CD14-positive monocyte (primary cell): ENCODE results near the gene RAMAC. TPM values are rescaled to one million over a fixed set of nuclear protein-coding genes. Genes with fewer than 3 reads are reported as not detected.

Experiments
- DNase-seq, 3 donors: peaks; one replicate each; pipeline ENCODE4 v3.0.0-alpha.2; 2011 to 2022
- H2AFZ ChIP-seq: 2 replicates; pipeline ENCODE4 v1.6.0; 2012; ENCODE audit warnings: mild to moderate bottlenecking, low read depth, low read length, inconsistent platforms; ENCODE audit not compliant: insufficient read depth, poor library complexity, severe bottlenecking
- H3K27ac ChIP-seq, 2 donors: 1 replicate in 1 of 2; 2 replicates in 1 of 2; pipeline ENCODE4 v1.5.1; 2012 to 2013; ENCODE audit warnings: low read length in 2 of 2, control low read depth in 1 of 2, inconsistent platforms in 1 of 2, low read depth in 1 of 2, mild to moderate bottlenecking in 1 of 2
- H3K27me3 ChIP-seq, 2 donors: one replicate each; pipeline versions ENCODE4 v1.6.0 to v1.6.1; 2011 to 2013; ENCODE audit warnings: low read length in 2 of 2; ENCODE audit not compliant: control insufficient read depth in 2 of 2, insufficient read depth in 2 of 2
- H3K36me3 ChIP-seq, 2 donors: replicated peaks in 1 of 2; 1 replicate in 1 of 2; 2 replicates in 1 of 2; pipeline versions ENCODE4 v1.5.1 to v1.6.1; 2012 to 2013; ENCODE audit warnings: low read length in 2 of 2, control low read depth in 1 of 2, inconsistent platforms in 1 of 2, mild to moderate bottlenecking in 1 of 2; ENCODE audit not compliant: insufficient read depth in 2 of 2, control insufficient read depth in 1 of 2
- H3K4me1 ChIP-seq, 2 donors: 1 replicate in 1 of 2; 2 replicates in 1 of 2; pipeline versions ENCODE4 v1.5.1 to v1.6.1; 2012 to 2013; ENCODE audit warnings: low read length in 2 of 2, control low read depth in 1 of 2, inconsistent platforms in 1 of 2, mild to moderate bottlenecking in 1 of 2, moderate library complexity in 1 of 2; ENCODE audit not compliant: insufficient read depth in 2 of 2, control insufficient read depth in 1 of 2
- H3K4me2 ChIP-seq: replicated peaks from 2 replicates; pipeline ENCODE3; 2012; ENCODE audit warnings: low read length, moderate library complexity, mild to moderate bottlenecking; ENCODE audit not compliant: poor library complexity, severe bottlenecking; ENCODE audit errors: extremely low read depth
- H3K4me3 ChIP-seq, 3 experiments: fragments of 200-600 bp in 1 of 3; sonication (generic) in 1 of 3; replicated peaks in 1 of 3; 1 replicate in 2 of 3; 2 replicates in 1 of 3; pipeline ENCODE4 v1.5.1; 2011 to 2013; ENCODE audit warnings: low read length in 3 of 3, mild to moderate bottlenecking in 3 of 3, control low read depth in 2 of 3, low read depth in 2 of 3, inconsistent platforms in 1 of 3, moderate library complexity in 1 of 3
- H3K79me2 ChIP-seq: 2 replicates; pipeline ENCODE4 v1.6.0; 2012; ENCODE audit warnings: mild to moderate bottlenecking, control low read depth, inconsistent platforms, low read length, moderate library complexity; ENCODE audit not compliant: insufficient read depth
- H3K9ac ChIP-seq: 2 replicates; pipeline ENCODE4 v1.6.0; 2017; ENCODE audit warnings: low read length, mild to moderate bottlenecking; ENCODE audit not compliant: insufficient read depth, poor library complexity, severe bottlenecking
- H3K9me3 ChIP-seq, 2 donors: replicated peaks in 1 of 2; 1 replicate in 1 of 2; 2 replicates in 1 of 2; pipeline versions ENCODE4 v1.5.1 to v1.6.1; 2012 to 2013; ENCODE audit warnings: low read length in 2 of 2, control low read depth in 1 of 2; ENCODE audit not compliant: control insufficient read depth in 1 of 2, insufficient read depth in 1 of 2
- H4K20me1 ChIP-seq: 2 replicates; pipeline ENCODE4 v1.6.0; 2012; ENCODE audit warnings: mild to moderate bottlenecking, low read length, control low read depth, moderate library complexity; ENCODE audit not compliant: insufficient read depth
- H3K27ac Mint-ChIP-seq, 7 donors: one replicate each; pipeline ENCODE4 v1.8.0; 2020; ENCODE audit warnings: mild to moderate bottlenecking in 7 of 7, mixed read lengths in 7 of 7, moderate library complexity in 6 of 7, inconsistent platforms in 2 of 7
- H3K27me3 Mint-ChIP-seq, 3 donors: one replicate each; pipeline ENCODE4 v1.8.0; 2021 to 2022; ENCODE audit warnings: low read depth in 3 of 3, mild to moderate bottlenecking in 3 of 3, mixed read lengths in 3 of 3, moderate library complexity in 3 of 3, inconsistent platforms in 1 of 3
- H3K36me3 Mint-ChIP-seq, 2 donors: one replicate each; pipeline ENCODE4 v1.8.0; 2020; ENCODE audit warnings: mixed read lengths in 2 of 2, inconsistent platforms in 1 of 2, mild to moderate bottlenecking in 1 of 2
- H3K4me1 Mint-ChIP-seq: one replicate; pipeline ENCODE4 v1.8.0; 2020; ENCODE audit warnings: mild to moderate bottlenecking, mixed read lengths
- H3K4me3 Mint-ChIP-seq, 2 donors: one replicate each; pipeline ENCODE4 v1.8.0; 2020; ENCODE audit warnings: mild to moderate bottlenecking in 2 of 2, mixed read lengths in 2 of 2, moderate library complexity in 1 of 2
- H3K9me3 Mint-ChIP-seq, 7 donors: one replicate each; pipeline ENCODE4 v1.8.0; 2020 to 2022; ENCODE audit warnings: mixed read lengths in 7 of 7, mild to moderate bottlenecking in 6 of 7, moderate library complexity in 6 of 7, inconsistent platforms in 2 of 7
- CTCF ChIP-seq: fragments of 200-600 bp; IDR thresholded peaks from one replicate; pipeline ENCODE4 v1.8.0; 2022; ENCODE audit warnings: antibody characterized with exemption, mild to moderate bottlenecking
- WGBS: methylation state at CpG from one replicate; pipeline ENCODE4 v1.1.5; 2013; ENCODE audit warnings: missing lambda C conversion rate; ENCODE audit not compliant: insufficient coverage; 5-methylcytosine and 5-hydroxymethylcytosine counted together
- intact Hi-C, 2 donors: fragments of 100-400 bp; cut with micrococcal nuclease; formaldehyde crosslinking; loops; one replicate each; pipeline versions ENCODE4 v1.15.0 to v1.15.1; 2023
- polyA plus RNA-seq, 3 donors: library from polyadenylated mRNA; depleted of rRNA in 1 of 3; unstranded in 2 of 3; stranded (reverse) in 1 of 3; fragments of 300-500 nt in 2 of 3; fragments of >200 nt in 1 of 3; fragmentation: Illumina TruSeq in 2 of 3; gene quantifications; 1 replicate in 2 of 3; 2 replicates in 1 of 3; pipeline ENCODE4 v1.2.3, GENCODE V29; 2012 to 2021

RAMAC gene
- polyA plus RNA-seq, 3 donors: 6.1 to 39.9 (median 27.7) TPM

DNA sequence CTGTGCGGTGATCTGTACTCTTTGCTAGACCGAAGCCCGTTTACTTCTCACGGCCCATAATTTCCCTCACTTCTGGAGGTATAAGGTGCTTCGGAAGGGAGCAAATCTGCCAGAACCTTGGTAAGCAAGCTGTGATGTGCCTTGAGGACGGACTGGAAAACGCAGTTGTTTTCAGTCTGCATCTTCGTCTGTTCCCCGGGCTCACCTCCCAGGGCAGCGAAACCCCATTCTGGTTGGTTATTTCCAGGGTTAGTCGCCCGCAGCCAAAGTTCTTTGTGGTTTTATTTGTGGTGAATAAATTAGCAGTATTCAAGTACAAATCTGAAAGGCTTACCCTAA, 401 bp downstream of the RAMAC start:
- Mint-ChIP-seq H3K27me3 (no peaks in the 10 kb centered on the region), H3K36me3 (peaks cover 29 to 36% of the 10 kb centered on the region in 2 donors), H3K4me3 (peak overlapping the region; percentile 97 to 98), H3K9me3 (peaks cover 0 to 2% (median 0%) of the 10 kb centered on the region in 7 donors), H3K27ac (peak overlapping the region; percentile 86 to 96 (median 90)), H3K4me1 (peaks cover 19% of the 10 kb centered on the region)
- Histone ChIP-seq H3K4me2 (peak overlapping the region; percentile 89), H3K79me2 (peaks cover 16% of the 10 kb centered on the region), H3K36me3 (peaks cover 28 to 30% of the 10 kb centered on the region in 2 donors), H3K4me1 (peaks cover 15 to 18% of the 10 kb centered on the region in 2 donors), H3K9ac (peak overlapping the region; percentile 79), H2AFZ (peak overlapping the region; percentile 98), H3K27ac (peak overlapping the region; percentile 46 to 82), H4K20me1 (peaks cover under 1% of the 10 kb centered on the region), H3K9me3 (no peaks in the 10 kb centered on the region), H3K4me3 (peak overlapping the region; percentile 66 to 84 (median 80)), H3K27me3 (no peaks in the 10 kb centered on the region)
- no peak for TF ChIP-seq CTCF
- no peak for DNase-seq
- 0% methylated on average over 6 of the region's 12 CpGs for WGBS
- intact Hi-C loops: loop anchor here (5.0 kb wide), 2 partner anchors 134 to 179 kb away; partner anchors contain the start of genes FSD2 (in 1 of the 2) and WHAMM (in 1 of the 2)

DNA sequence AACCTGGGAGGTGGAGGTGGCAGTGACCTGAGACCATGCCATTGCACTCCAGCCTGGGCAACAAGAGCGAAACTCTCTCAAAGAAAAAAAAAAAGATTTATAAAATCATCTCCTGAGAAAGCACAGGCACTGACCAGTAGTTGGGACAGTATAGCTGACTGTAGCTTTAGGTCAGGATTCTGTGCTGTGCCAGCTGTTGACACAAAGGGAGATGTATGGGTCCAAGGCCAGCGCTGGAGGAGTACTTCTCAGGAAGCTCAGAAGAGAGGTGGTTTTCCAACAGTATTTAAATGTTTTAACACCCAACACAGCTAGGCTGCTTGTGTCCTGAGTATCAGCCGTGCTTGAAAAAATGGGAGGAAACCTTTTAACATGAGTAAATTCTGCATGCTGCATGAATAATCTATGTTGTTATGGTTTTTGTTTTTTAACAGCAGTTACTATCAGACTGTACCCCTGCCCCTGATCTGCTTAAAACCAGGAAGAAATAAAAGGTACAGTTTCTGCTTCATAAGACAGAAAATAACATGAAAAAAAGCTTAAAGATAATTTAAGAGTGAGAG, 6.5 kb downstream of the RAMAC start:
- peaks cover 27 to 39% of the 10 kb centered on the region in 2 donors for H3K36me3 Mint-ChIP-seq
- no peaks in the 10 kb centered on the region for H3K4me1 ChIP-seq

More for the DNA sequence above, 6.5 kb downstream of the RAMAC start:
- Histone ChIP-seq H2AFZ (no peak overlapping the region), H4K20me1 (peaks cover 5% of the 10 kb centered on the region), H3K9ac (no peak overlapping the region), H3K9me3 (no peaks in the 10 kb centered on the region), H3K4me2 (no peak overlapping the region), H3K27ac (no peak overlapping the region), H3K36me3 (peaks cover 25 to 36% of the 10 kb centered on the region in 2 donors), H3K4me3 (no peak overlapping the region), H3K79me2 (peaks cover 1% of the 10 kb centered on the region), H3K27me3 (no peaks in the 10 kb centered on the region)
- Mint-ChIP-seq H3K4me1 (no peaks in the 10 kb centered on the region), H3K9me3 (no peaks in the 10 kb centered on the region), H3K4me3 (no peak overlapping the region), H3K27me3 (no peaks in the 10 kb centered on the region), H3K27ac (no peak overlapping the region)
- intact Hi-C loops: no loop called here
- no peak for TF ChIP-seq CTCF
- no CpG with 5 or more reads among the region's 3 CpGs for WGBS
- no peak for DNase-seq
